K562 (cell line): Measurements from ENCODE around the gene C1QTNF3. TPM values are rescaled to one million over a fixed set of nuclear protein-coding genes. Genes with fewer than 3 reads are reported as not detected.
A peak's percentile ranks its signal among the peaks of the same experiment; 100 is the strongest.

ENCODE experiments used
- ATAC-seq: fragments of 200-7000 bp; cut with Tn5 transposase; 3 replicates; pipeline ENCODE4 v1.9.1; 2020; ENCODE audit warnings: moderate library complexity
- BruUV-seq: library from RNA; stranded (reverse); fragments of 400-500 nt; replicated peaks from 2 replicates; lab custom pipeline; 2021; lab: Mats Ljungman, UMichigan
- CTCF ChIA-PET: fragments of 300-600 bp; formaldehyde crosslinking; extraction: SDS; loops from one replicate; lab custom pipeline; 2021; ENCODE audit warnings: low intra/inter-chr PET ratio; lab: Yijun Ruan, JAX
- POLR2A ChIA-PET: fragments of 300-600, 350-650 bp; sonication (Branson Sonifier 250); formaldehyde crosslinking; extraction: SDS; loops from one replicate; lab custom pipeline; 2021; ENCODE audit warnings: antibody characterized with exemption, inconsistent platforms; lab: Yijun Ruan, JAX
- DNase-seq, 4 experiments: peaks; one replicate each; pipeline versions ENCODE4 v3.0.0 to v3.0.0-alpha.2; 2011 to 2018; ENCODE audit warnings: low spot score in 3 of 4, mixed read lengths in 3 of 4; ENCODE audit errors: extremely low read depth in 1 of 4
- FAIRE-seq: peaks from 2 replicates; lab custom pipeline; 2011; peaks lifted over from hg19 to GRCh38; lab: Jason Lieb, UNC
- H2AFZ ChIP-seq: 2 replicates; pipeline ENCODE4 v1.6.0; 2011; ENCODE audit warnings: low read depth, low read length, control low read depth, inconsistent platforms
- H3K27ac ChIP-seq: fragments of 200-600 bp; 3 replicates; pipeline ENCODE4 v1.8.0; 2011; ENCODE audit warnings: low read depth, mild to moderate bottlenecking, control low read depth, inconsistent platforms, low read length, moderate library complexity, mixed read lengths; ENCODE audit errors: extremely low read depth
- H3K27me3 ChIP-seq, 2 experiments: fragments of 300-600 bp in 1 of 2; 2 replicates in 1 of 2; 3 replicates in 1 of 2; pipeline versions ENCODE4 v1.6.0 to v1.8.0; 2011; ENCODE audit warnings: inconsistent platforms in 2 of 2, low read length in 2 of 2, mild to moderate bottlenecking in 1 of 2, mixed read lengths in 1 of 2, moderate library complexity in 1 of 2; ENCODE audit not compliant: control insufficient read depth in 2 of 2, insufficient read depth in 2 of 2
- H3K36me3 ChIP-seq: fragments of 300-600 bp; 3 replicates; pipeline ENCODE4 v1.8.0; 2011; ENCODE audit warnings: mild to moderate bottlenecking, low read length, inconsistent platforms; ENCODE audit not compliant: control insufficient read depth, insufficient read depth
- H3K4me1 ChIP-seq, 2 experiments: fragments of 200-600 bp in 1 of 2; replicated peaks in 1 of 2; 2 replicates in 1 of 2; 3 replicates in 1 of 2; pipeline versions ENCODE4 v1.5.1 to v1.8.0; 2011; ENCODE audit warnings: inconsistent platforms in 2 of 2, low read length in 2 of 2, mild to moderate bottlenecking in 1 of 2, mixed read lengths in 1 of 2, moderate library complexity in 1 of 2; ENCODE audit not compliant: control insufficient read depth in 2 of 2, insufficient read depth in 2 of 2
- H3K4me2 ChIP-seq: 2 replicates; pipeline ENCODE4 v1.6.1; 2011; ENCODE audit warnings: low read length, control low read depth, inconsistent platforms, mixed read lengths; ENCODE audit not compliant: insufficient read depth
- H3K4me3 ChIP-seq: fragments of 200-600 bp; sonication (generic), shearing (Covaris generic); 2 replicates; pipeline ENCODE4 v1.5.1; 2016; ENCODE audit warnings: control low read depth, inconsistent platforms
- H3K79me2 ChIP-seq: fragments of 200-600 bp; 3 replicates; pipeline ENCODE4 v1.8.0; 2011; ENCODE audit warnings: low read length, inconsistent platforms; ENCODE audit not compliant: control insufficient read depth, insufficient read depth
- H3K9ac ChIP-seq, 2 experiments: 2 replicates each; pipeline versions ENCODE4 v1.6.0 to v1.6.1; 2011; ENCODE audit warnings: low read depth in 2 of 2, low read length in 2 of 2, control low read depth in 1 of 2, inconsistent platforms in 1 of 2, mild to moderate bottlenecking in 1 of 2, mixed read lengths in 1 of 2; ENCODE audit not compliant: insufficient read depth in 1 of 2
- H3K9me1 ChIP-seq: one replicate; pipeline ENCODE4 v1.6.0; 2011; ENCODE audit warnings: inconsistent platforms, mild to moderate bottlenecking, low read length, moderate library complexity; ENCODE audit not compliant: control insufficient read depth, insufficient read depth
- H3K9me3 ChIP-seq: replicated peaks from 2 replicates; pipeline ENCODE4 v1.5.1; 2011; ENCODE audit warnings: low read depth, low read length, inconsistent platforms; ENCODE audit not compliant: control insufficient read depth, insufficient read depth
- H4K20me1 ChIP-seq: replicated peaks from 2 replicates; pipeline ENCODE4 v1.6.1; 2011; ENCODE audit warnings: low read length, inconsistent platforms, mixed read lengths; ENCODE audit not compliant: control insufficient read depth, insufficient read depth
- CTCF ChIP-seq, 3 experiments: IDR thresholded peaks in 2 of 3; conservative IDR thresholded peaks in 1 of 3; 2 replicates each; pipeline ENCODE4 v1.5.1; 2011 to 2012; ENCODE audit warnings: low read length in 3 of 3, mild to moderate bottlenecking in 3 of 3, control low read depth in 2 of 3, improper control_type of control experiment in 1 of 3, inconsistent platforms in 1 of 3, low read depth in 1 of 3, mixed read lengths in 1 of 3, moderate library complexity in 1 of 3; ENCODE audit not compliant: insufficient read depth in 2 of 3
- EP300 ChIP-seq: IDR thresholded peaks from 2 replicates; pipeline ENCODE4 v1.6.1; 2012; ENCODE audit warnings: low read length, improper control_type of control experiment
- L3MBTL2 ChIP-seq: fragments of 450-650 bp; IDR thresholded peaks from 2 replicates; pipeline ENCODE4 v1.6.1; 2016; ENCODE audit warnings: mild to moderate bottlenecking, moderate library complexity
- MIER1 ChIP-seq: fragments of 450-650 bp; IDR thresholded peaks from 2 replicates; pipeline ENCODE4 v1.6.1; 2016; ENCODE audit warnings: antibody characterized with exemption, mild to moderate bottlenecking, low read depth
- PHB ChIP-seq: fragments of 250-450 bp; sonication (Bioruptor Pico); IDR thresholded peaks from 2 replicates; pipeline ENCODE4 v1.5.0; 2021
- RFX5 ChIP-seq: IDR thresholded peaks from 2 replicates; pipeline ENCODE4 v1.6.1; 2011; ENCODE audit warnings: low read depth, mild to moderate bottlenecking, improper control_type of control experiment, low read length
- SAP30 ChIP-seq: fragments of 200-600 bp; sonication (generic); IDR thresholded peaks from 2 replicates; pipeline ENCODE4 v1.6.1; 2012; ENCODE audit warnings: borderline replicate concordance, low read depth, mild to moderate bottlenecking, moderate library complexity, low read length, control low read depth, inconsistent platforms; ENCODE audit not compliant: insufficient read depth, poor library complexity, severe bottlenecking
- SMC3 ChIP-seq: conservative IDR thresholded peaks from 2 replicates; pipeline ENCODE4 v1.6.1; 2011; ENCODE audit warnings: low read depth, low read length, improper control_type of control experiment; ENCODE audit not compliant: insufficient read depth
- XRCC5 ChIP-seq: fragments of 200-400 bp; formaldehyde crosslinking; IDR thresholded peaks from 2 replicates; pipeline ENCODE4 v1.6.1; 2017; ENCODE audit warnings: low read depth, mild to moderate bottlenecking, low read length
- ZNF146 ChIP-seq: IDR thresholded peaks from one replicate; pipeline ENCODE4 v1.6.1; 2018; ENCODE audit warnings: missing compliant biosample characterization; ENCODE audit not compliant: unreplicated experiment
- ZNF232 ChIP-seq: sonication (generic); formaldehyde crosslinking; IDR thresholded peaks from 2 replicates; pipeline ENCODE4 v1.8.0; 2022; ENCODE audit warnings: mild to moderate bottlenecking, missing genetic modification reagents
- ZNF699 ChIP-seq: fragments of 250-450 bp; sonication (Bioruptor Pico); IDR thresholded peaks from 2 replicates; pipeline ENCODE4 v1.8.0; 2021; ENCODE audit warnings: mild to moderate bottlenecking, moderate library complexity; ENCODE audit not compliant: insufficient replicate concordance
- WGBS: fragments of 100-300 bp; shearing (Covaris generic); methylation state at CpG from one replicate; pipeline ENCODE4 v1.1.6; 2016; ENCODE audit warnings: low coverage, mixed read lengths; ENCODE audit not compliant: insufficient coverage; ENCODE audit errors: missing lambda C conversion rate; 5-methylcytosine and 5-hydroxymethylcytosine counted together
- in situ Hi-C: fragments of 300-500 bp; cut with MboI; formaldehyde crosslinking; loops from 4 replicates; pipeline ENCODE4 v1.15.0; 2018; ENCODE audit warnings: inconsistent platforms, mixed read lengths
- intact Hi-C: fragments of 100-400 bp; cut with micrococcal nuclease; formaldehyde crosslinking; loops from 2 replicates; pipeline ENCODE4 v1.14.2; 2022
- polyA plus RNA-seq, 8 experiments: library from polyadenylated mRNA; depleted of rRNA in 4 of 8; stranded (reverse) in 5 of 8; unstranded in 3 of 8; fragments of >200 nt; fragmentation: Nextera tagmentation in 2 of 8; fragmentation: Illumina TruSeq in 1 of 8; extraction: Ambion mirVana in 2 of 8; extraction: Trizol in 1 of 8; gene quantifications; 2 replicates each; pipeline versions ENCODE4 v1.2.1 to v1.2.3, GENCODE V29; 2011 to 2014; ENCODE audit warnings: inconsistent platforms in 1 of 8, missing spikeins in 1 of 8
- total RNA-seq, 7 experiments: library from RNA; depleted of rRNA in 6 of 7; stranded (reverse); fragments of >200 nt in 6 of 7; fragmentation: Illumina TruSeq in 2 of 7; extraction: Trizol in 2 of 7; gene quantifications; 2 replicates each; pipeline versions ENCODE4 v1.2.1 to v1.2.3, GENCODE V29; 2011 to 2021; ENCODE audit warnings: low replicate concordance in 1 of 7
- TF ChIP-seq, protein P1 (sequence below): sonication (generic); formaldehyde crosslinking; IDR thresholded peaks from 2 replicates; pipeline ENCODE4 v1.8.0; 2023; ENCODE audit warnings: mild to moderate bottlenecking, missing genetic modification reagents
- TF ChIP-seq, protein P2 (sequence below): fragments of 450-650 bp; formaldehyde crosslinking; IDR thresholded peaks from 2 replicates; pipeline ENCODE4 v1.4.0; 2020; ENCODE audit warnings: mild to moderate bottlenecking, mixed read lengths

The C1QTNF3 gene
- total and polyA plus RNA-seq, 9 of the 15 experiments (the other 6 are each of a cell fraction or from before 2014, with no cell fraction given), result 0.51 to 3.3 (median 2.0) TPM

- TF ChIP-seq CTCF (IDR thresholded peaks at IDR 0.05 in 2 of 3, conservative IDR thresholded peaks at IDR 0.05 in 1 of 3; ENCODE audit: insufficient read depth in 2 of 3, low read depth in 1 of 3, low read length in 3 of 3) (peak; percentile 67 to 71 (median 68)), SAP30 (no peak), SMC3 (peak; percentile 47; the same call in 1 of the 2 replicates)
Observed at GRCh38 chr5:33997331-33997983, 45.6 kb downstream of the C1QTNF3 start (continued).

DNA sequence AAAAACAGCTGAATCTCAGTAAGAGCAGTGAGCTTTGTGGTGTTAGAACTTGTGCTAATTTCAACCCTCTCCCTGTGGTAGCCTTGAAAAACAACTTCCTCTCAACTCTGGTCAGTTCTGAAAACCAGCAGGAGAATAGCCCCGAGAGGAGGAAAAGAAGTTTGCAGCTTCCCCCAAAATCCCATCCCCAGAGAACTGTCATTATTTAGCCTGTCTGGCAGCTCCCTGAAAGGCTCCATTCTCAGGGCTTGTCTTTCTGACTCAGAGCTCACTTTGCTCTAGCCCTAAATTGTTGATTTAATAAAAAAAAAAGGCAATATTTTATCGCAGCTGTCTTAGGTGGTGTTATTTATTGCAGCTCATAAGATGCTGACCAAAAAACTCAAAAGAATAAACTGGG lies 47.1 kb downstream of the C1QTNF3 start:
- DNase-seq (no peak), FAIRE-seq (no peak), ATAC-seq (no peak)
- Histone ChIP-seq H2AFZ (no peak overlapping the region), H3K9me1 (no peaks in the 10 kb centered on the region), H3K27me3 (no peaks in the 10 kb centered on the region), H3K9ac (no peak overlapping the region), H3K36me3 (no peaks in the 10 kb centered on the region), H3K4me2 (no peak overlapping the region), H4K20me1 (no peaks in the 10 kb centered on the region), H3K9me3 (no peaks in the 10 kb centered on the region), H3K4me3 (no peak overlapping the region), H3K4me1 (no peaks in the 10 kb centered on the region), H3K79me2 (no peaks in the 10 kb centered on the region), H3K27ac (no peak overlapping the region)
- ChIA-PET POLR2A (interaction anchor here (0.9 kb wide), 1 partner anchor 13 kb away, joined by 3 read pairs; no protein-coding TSS in a partner anchor), CTCF (no interaction called here)
- intact Hi-C loops (loop anchor here (5.0 kb wide), 1 partner anchor 456 kb away; no protein-coding TSS in a partner anchor), in situ Hi-C loops (no loop called here)
- no TSS peak for BruUV-seq
- TF ChIP-seq XRCC5 (no peak), ZNF699 (CRISPR knock-in tag) (no peak), L3MBTL2 (no peak), ZNF146 (CRISPR knock-in tag) (no peak), ZNF232 (CRISPR knock-in tag) (no peak), PHB (CRISPR knock-in tag) (no peak), EP300 (no peak), RFX5 (no peak), MIER1 (no peak)
- TF ChIP-seq, protein P1, sequence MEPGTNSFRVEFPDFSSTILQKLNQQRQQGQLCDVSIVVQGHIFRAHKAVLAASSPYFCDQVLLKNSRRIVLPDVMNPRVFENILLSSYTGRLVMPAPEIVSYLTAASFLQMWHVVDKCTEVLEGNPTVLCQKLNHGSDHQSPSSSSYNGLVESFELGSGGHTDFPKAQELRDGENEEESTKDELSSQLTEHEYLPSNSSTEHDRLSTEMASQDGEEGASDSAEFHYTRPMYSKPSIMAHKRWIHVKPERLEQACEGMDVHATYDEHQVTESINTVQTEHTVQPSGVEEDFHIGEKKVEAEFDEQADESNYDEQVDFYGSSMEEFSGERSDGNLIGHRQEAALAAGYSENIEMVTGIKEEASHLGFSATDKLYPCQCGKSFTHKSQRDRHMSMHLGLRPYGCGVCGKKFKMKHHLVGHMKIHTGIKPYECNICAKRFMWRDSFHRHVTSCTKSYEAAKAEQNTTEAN (CRISPR knock-in tag), result no peak
- TF ChIP-seq, protein P2, sequence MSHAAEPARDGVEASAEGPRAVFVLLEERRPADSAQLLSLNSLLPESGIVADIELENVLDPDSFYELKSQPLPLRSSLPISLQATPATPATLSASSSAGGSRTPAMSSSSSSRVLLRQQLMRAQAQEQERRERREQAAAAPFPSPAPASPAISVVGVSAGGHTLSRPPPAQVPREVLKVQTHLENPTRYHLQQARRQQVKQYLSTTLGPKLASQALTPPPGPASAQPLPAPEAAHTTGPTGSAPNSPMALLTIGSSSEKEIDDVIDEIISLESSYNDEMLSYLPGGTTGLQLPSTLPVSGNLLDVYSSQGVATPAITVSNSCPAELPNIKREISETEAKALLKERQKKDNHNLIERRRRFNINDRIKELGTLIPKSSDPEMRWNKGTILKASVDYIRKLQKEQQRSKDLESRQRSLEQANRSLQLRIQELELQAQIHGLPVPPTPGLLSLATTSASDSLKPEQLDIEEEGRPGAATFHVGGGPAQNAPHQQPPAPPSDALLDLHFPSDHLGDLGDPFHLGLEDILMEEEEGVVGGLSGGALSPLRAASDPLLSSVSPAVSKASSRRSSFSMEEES (CRISPR knock-in tag), result no peak
- WGBS, result 13% methylated on average over 2 of the region's 2 CpGs
